ENCODE results near the gene EXOC4.

Gene EXOC4

GRCh38 chr7:133934262-133934976 lies 681.5 kb downstream of the EXOC4 start:
- peaks cover 3 to 18% (median 16%) of the 10 kb centered on the region in 3 donors for H3K36me3 ChIP-seq
- no peak for TF ChIP-seq CTCF (IDR thresholded peaks at IDR 0.05)
- no peaks in the 10 kb centered on the region for H3K9me3 ChIP-seq
- no peak overlapping the region for H3K27ac ChIP-seq
- H3K4me3 ChIP-seq = no peak overlapping the region
- DNase-seq = no peak
- intact Hi-C loops (cut with DNase I; ENCODE audit: low total_unique reads) = no loop called here
- H3K27me3 ChIP-seq = no peaks in the 10 kb centered on the region
- H3K4me1 ChIP-seq = no peaks in the 10 kb centered on the region

GRCh38 chr7:133934977-133935330 lies 682.1 kb downstream of the EXOC4 start:
- Histone ChIP-seq H3K27me3 (no peaks in the 10 kb centered on the region), H3K4me1 (no peaks in the 10 kb centered on the region), H3K9me3 (no peaks in the 10 kb centered on the region), H3K4me3 (no peak overlapping the region), H3K27ac (no peak overlapping the region), H3K36me3 (peaks cover 8 to 21% (median 16%) of the 10 kb centered on the region in 3 donors)
- intact Hi-C loops (cut with DNase I; ENCODE audit: low total_unique reads) = no loop called here
- no peak for DNase-seq
- TF ChIP-seq CTCF (IDR thresholded peaks at IDR 0.05) = no peak

- intact Hi-C loops (cut with DNase I; ENCODE audit: low total_unique reads) = no loop called here
These were observed 683.2 kb downstream of the EXOC4 start for GRCh38 chr7:133936074-133936473.

GRCh38 chr7:133937786-133938185 lies 684.9 kb downstream of the EXOC4 start:
- Histone ChIP-seq H3K4me1 (no peaks in the 10 kb centered on the region), H3K9me3 (no peaks in the 10 kb centered on the region), H3K27ac (no peak overlapping the region), H3K27me3 (no peaks in the 10 kb centered on the region), H3K4me3 (no peak overlapping the region), H3K36me3 (peaks cover 12 to 22% (median 16%) of the 10 kb centered on the region in 3 donors)
- TF ChIP-seq CTCF (IDR thresholded peaks at IDR 0.05) = no peak
- intact Hi-C loops (cut with DNase I; ENCODE audit: low total_unique reads) = no loop called here
- DNase-seq = no peak

More at GRCh38 chr7:133936074-133936473, 683.2 kb downstream of the EXOC4 start:
- TF ChIP-seq CTCF (IDR thresholded peaks at IDR 0.05) = no peak
- no peak overlapping the region for H3K27ac ChIP-seq
- no peaks in the 10 kb centered on the region for H3K27me3 ChIP-seq
- H3K4me1 ChIP-seq = no peaks in the 10 kb centered on the region
- DNase-seq = no peak
- H3K9me3 ChIP-seq = no peaks in the 10 kb centered on the region
- H3K4me3 ChIP-seq = no peak overlapping the region
- peaks cover 12 to 22% (median 16%) of the 10 kb centered on the region in 3 donors for H3K36me3 ChIP-seq

GRCh38 chr7:133940368-133940767 lies 687.5 kb downstream of the EXOC4 start:
- no peaks in the 10 kb centered on the region for H3K9me3 ChIP-seq
- no peaks in the 10 kb centered on the region for H3K27me3 ChIP-seq
- no peak overlapping the region for H3K4me3 ChIP-seq
- no peak for TF ChIP-seq CTCF (IDR thresholded peaks at IDR 0.05)
- peaks cover 12 to 22% (median 16%) of the 10 kb centered on the region in 3 donors for H3K36me3 ChIP-seq
- no peaks in the 10 kb centered on the region for H3K4me1 ChIP-seq
- H3K27ac ChIP-seq = no peak overlapping the region
- intact Hi-C loops (cut with DNase I; ENCODE audit: low total_unique reads) = no loop called here
- no peak for DNase-seq
